NCI-H460 (cell line): ENCODE data around the gene IGF2BP3. TPM values are rescaled to one million over a fixed set of nuclear protein-coding genes. Genes with fewer than 3 reads are reported as not detected.

ENCODE experiments used
- DNase-seq: peaks from one replicate; pipeline ENCODE4 v3.0.0-alpha.2; 2016; ENCODE audit warnings: low read depth; ENCODE audit errors: extremely low read depth
- total RNA-seq: library from RNA; depleted of rRNA; stranded (reverse); fragments of >200 nt; shearing (Covaris generic); gene quantifications from 2 replicates; pipeline ENCODE4 v1.2.3, GENCODE V29; 2014

Gene IGF2BP3
- total RNA-seq, 1 experiment from 2014 or later = 78.9 TPM

DNA sequence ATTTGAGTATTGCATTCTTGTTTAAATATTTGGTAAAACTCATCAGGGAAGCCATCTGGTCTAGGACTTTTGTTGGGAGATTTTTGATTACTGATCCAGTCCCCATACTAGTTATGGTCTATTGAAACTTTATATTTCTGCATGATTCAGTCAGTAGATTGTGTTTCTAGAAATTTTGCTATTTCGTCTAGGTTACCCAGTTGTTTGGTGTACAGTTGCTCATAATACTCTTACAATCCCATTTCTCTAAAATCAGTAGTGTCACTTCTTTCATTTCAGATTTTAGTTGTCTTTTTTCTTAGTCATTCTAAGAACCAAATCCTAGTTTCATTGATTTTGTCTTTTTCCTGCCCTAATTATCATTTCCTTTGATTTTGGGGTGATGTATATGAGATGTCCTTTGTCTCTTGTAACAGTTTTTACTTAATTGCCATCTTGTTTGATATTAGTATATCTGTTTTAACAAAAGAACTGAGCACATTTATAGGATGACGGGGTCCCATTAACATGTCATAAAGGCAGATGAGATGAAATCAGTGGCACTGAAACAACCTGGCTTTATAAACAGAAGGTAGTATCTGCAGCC, 163.3 kb downstream of the IGF2BP3 start:
- no peak for DNase-seq

DNA sequence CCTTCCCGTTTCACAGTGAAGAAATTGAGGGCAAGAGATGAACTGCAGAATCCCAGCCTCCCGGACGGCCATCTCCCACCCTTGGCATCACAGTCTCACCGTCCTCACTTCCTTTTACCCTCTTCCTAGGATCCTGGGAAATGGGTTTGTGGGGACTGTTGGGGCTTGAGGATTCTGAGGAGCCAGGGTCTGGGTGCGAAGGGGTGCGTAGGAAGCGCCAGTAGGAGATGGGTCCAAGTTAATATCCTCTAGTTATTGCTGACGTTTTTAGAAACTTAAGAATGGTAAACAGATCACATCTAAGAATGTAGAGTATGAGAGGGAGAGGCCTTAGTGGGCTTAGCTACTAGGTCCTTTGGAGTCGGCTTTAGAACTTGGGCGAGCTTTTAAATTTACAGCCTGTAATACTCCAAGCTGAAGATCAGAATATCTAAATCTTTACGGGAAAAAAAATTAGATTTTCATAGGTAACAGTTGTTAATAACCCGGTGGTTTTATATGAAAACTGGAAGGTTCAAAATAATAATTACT, 170.5 kb downstream of the IGF2BP3 start:
- no peak for DNase-seq

DNA sequence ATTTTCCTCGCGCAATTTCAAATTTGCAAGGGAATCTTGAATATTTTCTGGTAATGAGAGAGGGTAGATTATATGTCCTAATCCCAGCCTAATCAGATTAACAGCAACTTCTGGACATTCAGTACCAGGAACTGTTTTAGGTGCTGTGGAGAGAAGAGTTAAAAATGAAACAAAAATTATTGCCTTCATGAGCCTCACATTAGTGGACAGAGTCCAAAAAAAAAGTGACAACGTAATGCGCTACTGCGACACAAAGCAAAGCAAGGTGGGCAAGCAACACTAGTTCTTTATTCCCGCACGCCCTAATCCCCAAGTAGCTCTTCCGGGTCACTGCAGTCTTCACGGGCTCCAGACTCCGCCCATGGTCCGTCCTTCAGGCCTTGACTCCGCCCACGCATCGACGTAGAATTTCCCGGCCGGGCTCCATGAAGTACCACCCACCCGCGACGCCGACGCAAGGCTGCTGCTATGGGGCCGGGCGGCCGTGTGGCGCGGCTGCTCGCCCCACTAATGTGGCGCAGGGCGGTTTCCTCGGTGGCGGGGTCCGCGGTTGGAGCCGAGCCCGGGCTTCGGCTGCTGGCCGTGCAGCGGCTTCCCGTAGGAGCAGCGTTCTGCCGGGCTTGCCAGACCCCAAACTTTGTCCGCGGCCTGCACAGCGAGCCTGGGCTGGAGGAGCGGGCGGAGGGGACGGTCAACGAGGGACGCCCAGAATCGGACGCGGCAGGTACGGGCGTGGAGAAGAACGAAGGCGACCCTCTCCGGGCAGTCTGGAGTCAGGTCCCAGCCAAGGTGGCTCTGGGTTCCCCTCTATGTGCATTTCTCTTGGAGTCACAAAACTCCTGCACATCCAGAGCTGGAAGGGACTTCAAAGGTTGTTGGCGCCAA, 171.2 kb downstream of the IGF2BP3 start, which contains the start of gene MALSU1:
MALSU1 (plus strand) TSS at position 455 of the 885 bp plus-strand sequence; CDS start at position 469, 14 bp downstream.
- DNase-seq = peak; percentile 97

DNA sequence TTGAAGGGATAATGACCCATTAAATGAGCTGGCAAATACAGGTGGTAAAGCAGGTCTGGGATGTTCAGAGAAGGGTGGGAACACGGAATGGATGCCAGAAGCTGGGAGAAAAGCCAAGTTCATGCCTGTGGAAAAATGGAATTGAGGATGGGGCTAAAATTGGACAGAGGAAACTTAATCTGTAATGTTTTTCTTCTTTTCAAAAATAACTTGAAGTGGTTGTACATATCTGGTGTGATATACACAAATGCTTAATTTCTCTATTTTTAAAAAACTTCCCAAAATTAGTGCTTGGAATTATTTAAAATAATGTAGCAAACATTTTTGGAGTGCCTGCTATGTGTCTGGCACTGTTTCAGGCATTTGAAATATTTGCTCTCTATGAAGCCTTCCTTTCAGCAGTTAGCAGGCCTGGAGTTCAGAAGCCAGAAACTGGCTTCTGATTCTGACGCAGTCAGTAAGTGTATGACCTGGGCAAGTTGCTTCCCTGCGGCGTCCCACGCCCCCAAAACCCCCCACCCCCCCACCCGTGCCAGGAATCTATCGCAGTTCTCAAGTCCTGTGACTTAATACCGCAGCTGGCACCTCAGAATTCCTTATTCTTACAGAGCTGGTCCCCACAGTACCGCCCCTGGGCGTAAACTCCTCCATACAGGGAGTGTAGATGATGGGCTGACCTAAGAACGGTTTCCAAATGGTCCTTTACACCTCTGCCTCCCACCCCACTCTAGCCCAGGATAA, 172.0 kb downstream of the IGF2BP3 start:
- no peak for DNase-seq

DNA sequence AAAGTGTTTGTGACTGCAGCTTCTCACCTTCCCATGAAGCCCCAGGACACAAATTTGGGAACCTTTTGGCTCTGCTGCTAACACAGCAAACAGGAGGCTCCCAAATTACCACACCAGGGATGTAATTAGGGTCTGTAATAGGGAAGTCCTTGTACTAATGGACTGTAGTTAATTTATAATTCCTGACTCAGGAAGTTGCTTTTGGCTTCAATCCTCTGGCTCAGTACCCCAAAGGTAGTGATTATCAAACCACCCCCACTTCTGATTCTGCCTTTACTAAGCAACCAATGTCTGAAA, 174.9 kb downstream of the IGF2BP3 start:
- DNase-seq = no peak

DNA sequence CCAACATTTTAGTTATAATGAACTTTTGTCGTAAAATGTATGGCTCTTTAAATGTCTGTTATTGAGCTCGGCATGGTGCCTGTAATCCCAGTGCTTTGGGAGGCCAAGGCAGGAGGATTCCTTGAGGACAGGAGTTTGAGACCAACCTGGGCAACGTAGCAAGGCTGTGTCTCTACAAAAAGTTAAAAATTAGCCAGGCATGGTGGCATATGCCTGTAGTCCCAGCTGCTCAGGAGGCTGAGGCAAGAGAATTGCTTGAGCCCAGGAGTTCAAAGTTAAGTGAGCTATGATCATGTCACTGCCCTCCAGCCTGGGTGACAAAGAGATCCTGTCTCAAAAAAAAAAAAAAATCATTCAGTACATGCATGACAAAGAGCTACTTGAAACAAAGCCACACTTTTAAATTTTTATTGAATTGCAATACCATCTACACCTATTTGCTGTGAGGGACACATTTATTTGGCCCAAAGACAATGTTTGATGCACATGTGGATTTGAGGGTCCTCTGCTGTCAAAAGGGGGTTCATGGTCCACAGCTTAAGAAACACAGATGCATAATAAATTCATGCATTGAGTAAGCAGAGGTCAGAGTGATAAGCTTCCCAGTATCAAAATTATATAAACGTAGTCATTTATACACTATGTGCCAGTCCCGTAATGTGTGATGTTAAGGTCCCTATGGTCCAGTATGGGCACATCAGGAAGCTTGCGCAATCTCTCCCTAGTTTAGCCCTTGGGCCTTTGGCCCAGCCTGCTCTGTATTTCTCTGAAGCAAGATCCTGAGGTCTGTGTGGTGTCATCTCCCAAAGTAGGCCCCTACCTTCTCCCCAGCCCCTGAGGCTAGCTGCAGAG, 175.5 kb downstream of the IGF2BP3 start:
- DNase-seq = no peak

DNA sequence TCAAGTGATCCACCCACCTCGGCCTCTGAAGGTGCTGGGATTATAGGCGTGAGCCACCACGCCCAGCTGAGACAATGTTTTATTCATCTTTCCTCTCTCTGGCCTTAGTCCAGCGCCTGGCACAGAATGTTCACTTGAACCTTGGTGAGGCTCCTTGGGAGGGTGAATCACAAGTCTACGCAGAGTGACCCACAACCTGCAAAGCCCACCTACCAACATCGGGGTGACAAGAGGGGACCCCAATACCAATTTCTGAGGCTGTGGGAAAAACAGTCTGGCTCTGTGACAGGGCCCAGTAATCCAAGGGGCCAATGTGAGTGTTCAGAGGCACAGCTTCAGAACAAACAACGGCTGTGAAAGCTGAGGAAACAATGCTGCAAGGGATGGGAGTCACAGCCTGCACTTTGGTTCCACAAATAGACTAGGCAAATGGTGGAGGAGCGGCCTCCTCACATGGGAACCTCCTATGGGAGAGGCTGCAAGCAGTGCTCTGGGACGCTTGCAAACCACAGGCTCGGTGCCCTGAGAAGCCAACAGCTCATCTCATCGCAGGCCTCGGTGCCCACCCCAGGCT, 176.7 kb downstream of the IGF2BP3 start:
- no peak for DNase-seq

DNA sequence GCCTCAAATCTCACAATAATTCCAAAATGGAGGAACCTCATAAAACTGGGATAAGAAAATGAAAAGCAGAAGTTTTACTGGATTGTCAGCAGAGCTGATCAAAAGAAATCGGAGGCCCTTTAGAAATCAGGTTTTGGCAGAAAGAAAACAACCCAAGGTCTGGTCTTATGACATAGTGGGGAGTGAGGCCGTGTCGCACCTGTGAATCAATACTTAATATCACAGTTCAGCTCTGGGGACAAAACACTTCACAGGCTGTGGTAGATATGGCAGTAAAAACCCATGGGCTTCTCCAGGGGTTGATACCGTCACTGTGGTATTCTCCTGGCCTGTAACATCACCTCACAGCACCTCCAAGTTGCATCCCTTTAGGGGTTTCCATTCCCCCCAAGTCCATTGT, 177.7 kb downstream of the IGF2BP3 start:
- no peak for DNase-seq

DNA sequence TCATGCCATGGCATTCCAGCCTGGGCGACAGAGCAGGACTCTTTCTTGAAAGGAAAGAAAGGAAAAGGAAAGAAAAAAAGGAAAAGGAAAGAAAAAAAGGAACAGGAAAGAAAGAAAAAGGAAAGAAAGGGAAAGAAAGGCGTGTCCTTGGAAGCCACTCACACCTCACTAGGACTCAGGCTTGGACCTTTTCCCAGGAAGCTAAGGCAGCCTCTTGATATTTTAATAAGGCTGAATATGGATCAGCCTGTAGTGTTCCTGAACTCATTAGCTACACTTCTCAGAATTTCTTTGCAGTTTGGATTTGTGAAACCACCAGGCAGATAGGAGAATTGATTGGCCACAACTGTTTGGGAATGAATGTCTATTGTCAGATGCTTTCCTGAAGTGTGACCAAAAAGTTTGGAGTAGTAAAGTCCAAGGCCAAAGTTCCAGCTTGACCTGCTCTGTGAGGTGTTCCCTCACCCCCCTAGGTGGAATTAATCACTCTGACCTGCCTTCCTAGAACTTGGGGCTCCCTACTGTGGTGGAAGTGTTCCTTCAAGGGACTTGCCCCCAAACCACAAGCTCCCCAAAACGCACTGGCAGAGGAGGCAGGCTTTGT, 178.2 kb downstream of the IGF2BP3 start:
- no peak for DNase-seq

DNA sequence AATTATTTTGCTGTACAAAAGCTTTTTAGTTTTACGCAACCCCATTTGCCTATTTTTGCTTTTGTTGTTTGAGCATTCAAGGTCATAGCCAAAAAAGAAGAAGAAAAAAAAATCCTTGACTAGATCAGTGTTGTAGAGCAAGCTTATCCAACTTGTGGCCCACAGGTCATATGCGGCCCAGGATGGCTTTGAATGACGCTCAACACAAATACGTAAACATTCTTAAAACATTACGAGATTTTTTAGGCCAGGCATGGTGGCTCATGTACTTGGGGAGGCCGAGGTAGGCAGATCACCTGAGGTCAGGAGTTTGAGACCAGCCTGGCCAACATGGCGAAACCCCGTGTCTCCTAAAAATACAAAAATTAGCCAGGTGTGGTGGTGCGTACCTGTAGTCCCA, 179.3 kb downstream of the IGF2BP3 start:
- no peak for DNase-seq

DNA sequence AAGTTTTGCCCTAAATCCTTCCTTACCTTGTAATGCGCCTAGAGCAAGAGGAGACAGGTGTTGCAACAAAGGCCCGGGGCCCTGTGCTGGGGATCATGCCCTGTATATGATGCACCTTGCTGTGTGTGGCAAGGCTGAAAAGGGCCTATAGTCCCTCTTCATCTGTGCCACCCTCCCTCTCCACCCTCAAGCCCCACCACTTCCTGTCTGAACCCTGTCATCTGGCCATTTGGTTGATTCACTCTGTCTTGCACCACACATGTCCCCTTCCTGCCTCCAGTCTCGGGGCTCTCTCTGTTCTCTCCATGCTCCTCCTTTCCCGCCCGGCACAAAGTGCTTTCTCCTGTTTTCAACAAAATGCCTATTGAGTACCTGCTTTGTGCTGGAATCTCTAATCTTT, 182.7 kb downstream of the IGF2BP3 start:
- DNase-seq = no peak

DNA sequence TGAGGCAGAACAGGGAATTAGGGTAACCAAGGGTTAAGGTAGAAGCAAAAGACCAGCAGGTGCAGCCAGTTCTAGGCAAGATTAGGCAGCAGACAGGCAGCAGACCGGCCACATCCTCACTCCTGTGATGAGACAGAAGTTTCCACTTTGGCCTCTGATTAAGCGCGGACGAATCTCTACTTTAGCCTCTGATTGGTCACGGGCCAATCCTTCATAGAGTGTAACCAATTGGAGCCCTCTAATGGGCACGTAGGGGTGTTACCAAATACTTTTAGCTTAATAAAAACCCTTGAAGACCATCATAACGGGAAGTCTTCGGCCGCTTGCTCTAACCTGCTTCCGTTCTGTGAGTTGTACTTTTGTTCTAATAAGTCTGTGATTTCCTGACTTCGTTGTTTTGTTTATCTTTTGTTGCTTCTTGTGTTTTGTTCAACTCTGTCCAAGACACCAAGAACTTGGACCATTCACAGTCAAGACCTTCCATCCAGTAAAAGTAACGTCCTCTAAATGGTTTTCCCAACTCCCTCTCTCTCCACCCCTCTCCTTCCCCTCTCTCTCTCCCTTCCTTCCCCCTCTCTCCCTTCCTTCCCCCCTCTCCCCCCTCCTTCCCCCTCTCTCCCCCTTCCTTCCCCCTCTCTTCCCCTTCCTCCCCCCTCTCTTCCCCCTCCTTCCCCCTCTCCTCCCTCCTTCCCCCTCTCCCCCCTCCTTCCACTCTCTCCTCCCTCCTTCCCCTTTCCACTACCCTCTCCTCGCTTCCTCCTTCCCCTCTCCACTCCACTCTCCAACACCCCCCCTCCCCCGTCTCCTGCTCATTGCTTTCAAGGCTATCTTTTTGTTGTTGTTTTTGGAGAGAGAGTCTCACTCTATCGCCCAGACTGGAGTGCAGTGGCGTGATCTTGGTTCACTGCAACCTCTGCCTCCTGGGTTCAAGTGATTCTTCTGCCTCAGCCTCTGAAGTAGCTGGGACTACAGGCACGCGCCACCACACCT, 184.3 kb downstream of the IGF2BP3 start:
- no peak for DNase-seq

DNA sequence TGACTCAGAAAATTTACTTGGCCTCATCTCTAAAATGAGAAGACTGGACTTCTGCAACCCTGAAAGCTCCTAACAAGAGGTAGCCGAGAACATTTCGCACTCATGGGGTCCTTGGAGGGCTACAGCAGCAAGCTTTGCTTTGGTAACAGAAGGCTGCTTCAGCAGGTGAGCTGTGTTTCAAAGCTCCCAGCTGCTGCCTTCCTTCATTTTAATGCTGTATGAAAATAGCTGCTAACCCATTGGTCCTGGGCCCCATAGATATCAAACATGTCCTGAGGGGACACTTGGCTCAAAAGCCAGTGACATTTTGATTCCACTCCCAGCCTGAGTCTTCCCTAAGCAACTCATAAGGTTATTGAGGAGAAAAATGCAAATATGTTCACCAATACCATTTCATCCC, 185.4 kb downstream of the IGF2BP3 start:
- no peak for DNase-seq

DNA sequence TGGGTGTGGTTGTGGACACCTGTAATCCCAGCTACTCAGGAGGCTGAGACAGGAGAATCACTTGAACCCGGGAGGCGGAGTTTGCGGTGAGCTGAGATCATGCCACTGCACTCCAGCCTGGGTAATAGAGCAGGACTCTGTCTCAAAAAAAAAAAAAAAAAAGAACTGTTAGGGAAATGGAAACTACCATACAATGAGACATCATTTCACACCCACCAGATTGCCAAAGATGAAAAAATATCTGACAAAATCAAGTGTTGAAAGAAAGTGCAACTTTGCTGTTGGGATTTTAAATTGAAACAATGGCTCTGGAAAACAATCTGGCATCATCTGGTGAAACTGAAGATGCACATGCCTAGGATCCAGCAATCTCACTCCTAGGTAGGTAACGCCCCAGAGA, 187.2 kb downstream of the IGF2BP3 start:
- no peak for DNase-seq

DNA sequence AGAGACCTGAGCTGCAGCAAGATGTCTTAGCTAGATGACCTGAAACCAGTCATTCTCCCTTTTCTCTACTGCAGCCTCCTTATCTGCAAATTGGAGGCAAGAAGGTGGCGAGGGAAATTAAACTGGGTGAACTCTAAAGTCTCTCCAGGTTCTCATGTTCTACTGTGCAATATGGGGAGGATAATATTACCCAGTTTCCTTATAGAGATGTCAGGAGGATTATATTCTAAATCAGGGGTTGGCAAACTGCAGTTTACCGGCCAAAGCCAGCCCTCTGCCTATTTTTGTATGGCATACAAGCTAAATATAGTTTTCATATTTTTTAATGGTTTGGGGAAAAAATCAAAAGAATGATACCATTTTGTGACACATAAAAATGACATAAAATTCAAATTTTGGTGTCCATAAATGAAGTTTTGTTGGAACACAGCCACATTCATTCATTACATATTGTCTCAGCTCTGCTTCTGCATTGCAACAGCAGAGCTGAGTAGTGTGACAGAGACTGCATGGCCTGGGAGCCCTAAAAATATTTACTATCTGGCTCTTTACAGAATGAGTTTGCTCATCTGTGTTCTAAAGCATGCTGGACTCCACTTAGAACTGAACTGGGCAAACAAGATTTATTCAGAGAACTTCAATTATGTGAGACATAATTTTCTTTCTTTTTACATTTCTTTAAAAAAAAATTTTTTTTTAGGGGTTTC, 190.3 kb downstream of the IGF2BP3 start:
- no peak for DNase-seq

DNA sequence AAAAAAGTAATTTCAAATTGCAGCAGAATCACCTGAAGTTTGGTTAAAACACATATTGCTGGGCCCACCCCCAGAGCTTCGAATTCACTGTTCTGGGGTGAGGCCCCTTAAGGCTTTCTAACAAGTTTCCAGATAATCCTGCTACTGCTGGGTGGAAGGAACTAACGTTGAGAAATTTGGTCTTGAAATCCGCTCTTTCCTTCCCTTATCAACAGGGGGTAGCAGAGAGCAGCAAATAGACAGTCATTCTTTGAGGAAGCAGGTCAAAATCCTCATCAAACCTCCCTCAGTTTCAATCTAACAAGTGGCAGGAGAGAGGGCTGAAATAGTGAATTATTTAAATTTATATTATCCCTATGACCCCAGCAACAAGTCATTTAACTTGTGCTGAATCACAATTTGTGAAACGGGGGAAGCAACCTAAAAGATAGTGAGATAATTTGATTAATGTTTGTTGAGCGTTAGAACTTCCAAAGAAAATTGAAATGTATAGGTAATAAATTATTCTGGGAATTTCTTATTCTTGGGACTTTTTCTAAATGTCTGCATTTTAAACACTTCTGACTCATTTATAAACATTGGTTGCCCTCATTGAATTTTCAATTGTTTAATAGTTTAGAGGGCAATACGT, 192.8 kb downstream of the IGF2BP3 start:
- peak; percentile 70 for DNase-seq

DNA sequence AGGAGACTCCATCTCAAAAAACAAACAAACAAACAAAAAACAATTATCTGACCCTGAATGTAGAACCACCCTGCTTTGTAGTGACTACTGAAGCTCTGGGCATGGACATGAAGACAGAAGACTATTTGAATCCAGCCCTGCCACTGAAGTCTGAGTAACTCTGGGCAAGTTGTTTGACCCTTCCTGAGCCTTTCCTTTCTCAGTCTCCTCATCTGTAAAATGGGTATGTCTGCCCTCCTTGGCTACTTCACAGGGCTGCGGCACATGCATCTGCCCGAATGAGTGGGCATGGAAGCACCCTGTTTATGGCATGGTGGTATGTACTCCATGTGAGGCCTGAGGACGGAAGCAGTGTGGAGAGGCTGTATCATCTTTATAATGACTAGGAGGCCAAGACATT, 193.3 kb downstream of the IGF2BP3 start:
- no peak for DNase-seq
